ENCODE measurements around the gene PAIP1.

GRCh38 chr5:43551731-43552130, 5.1 kb downstream of the PAIP1 start:
- TF ChIP-seq POLR2A (IDR thresholded peaks at IDR 0.05) (no peak), POLR2AphosphoS5 (IDR thresholded peaks at IDR 0.05) (no peak)
- TF ChIP-seq, protein P1, sequence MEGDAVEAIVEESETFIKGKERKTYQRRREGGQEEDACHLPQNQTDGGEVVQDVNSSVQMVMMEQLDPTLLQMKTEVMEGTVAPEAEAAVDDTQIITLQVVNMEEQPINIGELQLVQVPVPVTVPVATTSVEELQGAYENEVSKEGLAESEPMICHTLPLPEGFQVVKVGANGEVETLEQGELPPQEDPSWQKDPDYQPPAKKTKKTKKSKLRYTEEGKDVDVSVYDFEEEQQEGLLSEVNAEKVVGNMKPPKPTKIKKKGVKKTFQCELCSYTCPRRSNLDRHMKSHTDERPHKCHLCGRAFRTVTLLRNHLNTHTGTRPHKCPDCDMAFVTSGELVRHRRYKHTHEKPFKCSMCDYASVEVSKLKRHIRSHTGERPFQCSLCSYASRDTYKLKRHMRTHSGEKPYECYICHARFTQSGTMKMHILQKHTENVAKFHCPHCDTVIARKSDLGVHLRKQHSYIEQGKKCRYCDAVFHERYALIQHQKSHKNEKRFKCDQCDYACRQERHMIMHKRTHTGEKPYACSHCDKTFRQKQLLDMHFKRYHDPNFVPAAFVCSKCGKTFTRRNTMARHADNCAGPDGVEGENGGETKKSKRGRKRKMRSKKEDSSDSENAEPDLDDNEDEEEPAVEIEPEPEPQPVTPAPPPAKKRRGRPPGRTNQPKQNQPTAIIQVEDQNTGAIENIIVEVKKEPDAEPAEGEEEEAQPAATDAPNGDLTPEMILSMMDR (IDR thresholded peaks at IDR 0.05): no peak
